Neutrophil (primary cell): ENCODE data around the gene GRIK4.

Source experiments
- H3K27ac ChIP-seq: fragments of 200-600 bp; sonication (generic); 2 replicates; pipeline ENCODE4 v1.5.1; 2016; ENCODE audit warnings: mild to moderate bottlenecking, moderate library complexity
- H3K27me3 ChIP-seq: fragments of 200-600 bp; sonication (generic); 2 replicates; pipeline ENCODE4 v1.6.0; 2016; ENCODE audit warnings: mild to moderate bottlenecking
- H3K36me3 ChIP-seq: fragments of 200-600 bp; sonication (generic); 2 replicates; pipeline ENCODE4 v1.5.1; 2017
- H3K4me1 ChIP-seq, 2 experiments: fragments of 200-600 bp in 1 of 2; sonication (generic) in 1 of 2; 1 replicate in 1 of 2; 2 replicates in 1 of 2; pipeline versions ENCODE4 v1.5.1 to v1.6.1; 2013 to 2016; ENCODE audit warnings: low read depth in 1 of 2, low read length in 1 of 2, mild to moderate bottlenecking in 1 of 2, moderate library complexity in 1 of 2; ENCODE audit not compliant: control insufficient read depth in 1 of 2, insufficient read depth in 1 of 2
- H3K4me3 ChIP-seq, 2 experiments: fragments of 200-600 bp in 1 of 2; sonication (generic) in 1 of 2; 1 replicate in 1 of 2; 2 replicates in 1 of 2; pipeline ENCODE4 v1.5.1; 2013 to 2016; ENCODE audit warnings: low read depth in 1 of 2, low read length in 1 of 2, mild to moderate bottlenecking in 1 of 2, moderate library complexity in 1 of 2
- H3K9me3 ChIP-seq: fragments of 200-600 bp; sonication (generic); 2 replicates; pipeline ENCODE4 v1.5.1; 2016
- CTCF ChIP-seq: fragments of 200-600 bp; sonication (generic); IDR thresholded peaks from 2 replicates; pipeline ENCODE4 v1.5.1; 2016; ENCODE audit warnings: antibody characterized with exemption

Gene GRIK4

DNA sequence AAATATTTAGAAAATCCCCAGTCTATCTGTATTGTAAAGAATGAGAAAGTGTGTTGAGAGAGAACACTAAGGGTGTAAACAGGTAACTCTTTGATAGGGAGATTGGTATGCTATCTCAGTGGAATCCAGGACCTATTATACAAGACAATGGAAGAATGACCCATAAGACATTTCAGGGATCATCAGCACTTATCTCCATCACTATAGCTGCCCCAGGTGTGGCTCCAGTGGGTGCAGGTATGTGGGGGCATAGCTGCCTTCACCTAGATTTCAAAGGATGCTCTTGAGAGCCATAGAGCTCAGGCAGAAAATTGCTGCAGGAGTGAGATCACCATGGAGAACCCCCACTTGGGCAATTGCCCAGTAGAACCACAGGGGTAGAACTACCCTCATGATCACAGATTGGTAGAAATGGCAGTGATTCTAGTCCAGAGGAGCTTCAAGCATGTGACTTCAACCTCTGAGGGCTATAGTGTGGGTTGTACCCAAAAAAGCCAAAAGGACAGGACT lies 260.1 kb downstream of the GRIK4 start:
- Histone ChIP-seq H3K27ac (no peak overlapping the region), H3K4me1 (no peaks in the 10 kb centered on the region), H3K27me3 (no peaks in the 10 kb centered on the region), H3K4me3 (no peak overlapping the region), H3K36me3 (no peaks in the 10 kb centered on the region), H3K9me3 (no peaks in the 10 kb centered on the region)
- TF ChIP-seq CTCF = no peak

DNA sequence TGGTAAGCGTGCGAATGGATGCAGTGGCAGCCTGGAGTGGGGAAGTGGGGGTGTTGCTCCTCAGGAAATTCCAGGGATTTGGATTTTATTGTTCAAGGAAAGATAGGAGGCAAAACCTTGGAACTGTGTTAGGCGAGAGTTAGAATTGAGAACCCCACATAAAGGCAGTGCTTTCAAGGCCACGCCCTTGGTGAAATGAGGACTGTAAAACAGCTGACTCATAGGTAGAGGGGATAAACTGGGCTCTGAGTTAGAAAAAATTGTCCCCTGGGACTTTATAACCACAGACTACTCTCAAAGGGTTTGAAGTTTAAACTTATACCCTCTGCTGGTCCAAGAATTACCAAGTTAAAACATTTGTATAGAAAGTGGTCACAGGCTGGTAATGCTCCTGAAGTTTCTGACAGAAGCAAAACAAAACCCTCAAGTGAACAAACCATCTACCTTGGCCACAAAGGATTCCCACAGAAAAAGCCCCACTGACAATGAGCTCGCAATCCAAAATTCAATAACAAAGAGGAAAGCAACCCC lies 262.0 kb downstream of the GRIK4 start:
- H3K27ac ChIP-seq = no peak overlapping the region
- no peaks in the 10 kb centered on the region for H3K4me1 ChIP-seq
- no peak overlapping the region for H3K4me3 ChIP-seq
- no peaks in the 10 kb centered on the region for H3K27me3 ChIP-seq
- no peaks in the 10 kb centered on the region for H3K36me3 ChIP-seq
- TF ChIP-seq CTCF = no peak
- H3K9me3 ChIP-seq = no peaks in the 10 kb centered on the region

DNA sequence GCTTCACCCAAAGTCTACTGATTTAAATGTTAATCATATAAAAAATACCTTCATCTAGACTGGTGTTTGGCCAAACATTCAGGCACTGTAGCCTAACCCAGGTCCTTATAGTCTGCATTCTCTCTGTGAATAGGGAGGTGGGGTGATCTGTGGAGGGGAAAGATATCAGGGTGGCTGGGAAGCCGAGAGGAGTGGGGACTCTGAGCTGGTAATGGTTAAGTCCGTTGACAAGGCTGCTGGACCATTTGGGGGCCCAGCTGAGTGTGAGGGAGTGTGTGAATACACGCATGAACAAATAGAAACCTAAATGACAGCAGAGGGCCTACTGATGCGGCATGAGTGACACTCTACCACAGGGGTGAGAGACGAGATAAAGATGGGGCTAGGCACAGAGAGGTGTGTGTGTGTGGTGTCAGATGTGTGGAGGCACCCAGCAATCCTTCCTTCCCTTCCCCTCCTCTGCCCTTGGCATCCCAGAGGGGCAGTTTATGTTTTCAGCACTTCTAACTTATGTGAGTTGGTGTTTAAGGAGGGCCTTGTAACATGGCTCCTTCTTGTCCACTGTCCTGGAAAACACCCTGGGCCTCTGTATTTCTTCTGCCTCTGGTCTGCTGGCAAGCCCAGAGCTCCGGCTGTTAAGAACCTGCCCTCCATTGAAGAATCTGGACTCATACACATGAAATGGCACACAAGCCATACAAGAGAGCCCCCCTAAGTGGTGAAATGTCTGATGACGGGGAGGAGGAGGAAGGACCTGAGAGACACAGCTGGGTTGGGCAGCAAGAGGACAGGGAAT lies 263.2 kb downstream of the GRIK4 start:
- no peaks in the 10 kb centered on the region for H3K4me1 ChIP-seq
- no peaks in the 10 kb centered on the region for H3K36me3 ChIP-seq
- H3K9me3 ChIP-seq = no peaks in the 10 kb centered on the region
- H3K27ac ChIP-seq = no peak overlapping the region
- no peak for TF ChIP-seq CTCF
- no peaks in the 10 kb centered on the region for H3K27me3 ChIP-seq
- no peak overlapping the region for H3K4me3 ChIP-seq

DNA sequence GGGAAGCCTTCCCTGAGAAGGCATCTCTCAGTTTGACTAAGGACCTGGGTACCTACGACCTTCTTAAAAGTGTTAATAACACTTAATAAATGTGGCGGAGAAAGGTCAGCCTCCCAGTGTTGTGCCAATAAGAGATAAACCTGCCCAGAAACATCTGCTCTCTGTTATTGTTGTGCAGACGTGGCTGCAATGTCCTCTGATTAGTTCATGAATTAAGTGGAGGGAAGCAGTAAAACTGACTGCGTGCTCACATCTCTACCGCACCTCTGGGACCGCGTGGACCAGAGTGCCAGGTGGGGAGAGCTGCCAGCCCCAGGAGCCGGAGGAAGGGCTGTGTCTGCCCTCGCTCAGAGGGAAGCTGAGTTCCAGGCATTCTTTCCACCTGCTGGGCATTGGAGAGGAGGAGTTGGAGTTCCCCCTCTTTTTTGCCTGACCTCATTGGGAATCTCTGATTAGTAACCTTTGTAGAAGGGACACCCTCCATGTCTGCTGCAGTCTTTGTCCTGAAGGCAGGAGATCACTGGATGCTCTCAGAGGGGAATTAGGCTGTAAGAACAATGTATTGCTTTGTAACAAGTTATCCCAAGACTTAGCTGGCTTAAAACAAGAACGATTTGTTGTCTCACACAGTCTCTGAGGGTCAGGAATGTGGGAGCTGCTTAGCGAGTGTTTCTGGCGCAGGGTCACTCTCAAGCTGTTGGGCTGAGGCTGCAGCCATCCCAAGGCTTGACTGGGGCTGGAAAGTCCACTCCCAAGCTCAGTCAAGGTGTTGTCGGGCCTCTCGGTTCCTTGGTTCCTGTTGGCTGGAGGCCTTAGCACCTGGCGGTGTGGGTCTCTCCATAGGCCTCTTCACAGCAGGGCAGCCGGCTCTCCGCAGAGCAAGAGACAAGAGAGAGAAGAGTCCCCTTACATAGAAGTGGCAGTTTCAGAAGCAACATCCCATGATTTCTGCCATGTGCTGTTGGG lies 264.7 kb downstream of the GRIK4 start:
- H3K9me3 ChIP-seq = no peaks in the 10 kb centered on the region
- no peak for TF ChIP-seq CTCF
- no peak overlapping the region for H3K27ac ChIP-seq
- H3K4me1 ChIP-seq = no peaks in the 10 kb centered on the region
- no peak overlapping the region for H3K4me3 ChIP-seq
- H3K27me3 ChIP-seq = no peaks in the 10 kb centered on the region
- no peaks in the 10 kb centered on the region for H3K36me3 ChIP-seq

DNA sequence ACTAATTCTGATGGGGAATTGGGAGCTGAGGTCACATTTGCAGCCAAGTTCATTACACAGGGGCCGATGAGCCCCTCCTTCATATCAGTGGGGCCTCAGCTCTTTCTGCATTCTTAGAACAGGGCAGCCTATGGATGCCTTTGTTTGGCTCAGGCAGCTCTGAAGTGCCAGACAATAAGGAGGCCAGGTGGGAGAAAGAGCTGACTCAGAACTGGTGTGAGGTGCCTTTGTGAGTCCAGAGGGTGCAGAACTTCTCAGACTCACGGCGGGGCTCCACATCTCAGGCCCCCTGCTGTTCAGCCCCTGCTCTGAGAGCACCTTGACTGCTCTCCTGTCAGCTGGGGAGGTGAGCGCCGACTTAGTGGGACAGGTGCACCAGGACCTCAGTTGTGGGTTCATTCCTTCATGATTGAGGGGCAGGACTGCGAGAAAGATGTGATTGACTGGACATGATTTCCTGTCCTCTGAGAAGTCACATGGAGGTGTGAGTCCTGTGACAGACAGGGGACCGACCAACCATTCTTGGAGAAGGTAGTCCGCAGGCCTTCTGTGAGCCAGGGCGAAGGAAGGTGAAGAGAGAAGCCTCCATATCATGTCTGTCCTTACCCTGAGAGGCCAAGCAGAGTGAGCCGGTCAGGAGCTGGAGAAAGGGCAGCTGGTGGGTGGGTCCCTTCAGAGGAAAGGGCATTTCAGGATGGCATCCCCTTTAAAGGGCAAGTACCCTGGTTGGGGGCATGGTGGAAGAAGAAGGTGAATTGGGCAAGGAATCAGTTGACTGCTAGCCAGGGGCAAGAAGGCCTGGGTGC lies 267.3 kb downstream of the GRIK4 start:
- no peak overlapping the region for H3K4me3 ChIP-seq
- no peaks in the 10 kb centered on the region for H3K9me3 ChIP-seq
- no peak overlapping the region for H3K27ac ChIP-seq
- H3K4me1 ChIP-seq = no peaks in the 10 kb centered on the region
- H3K27me3 ChIP-seq = peaks cover 14% of the 10 kb centered on the region
- H3K36me3 ChIP-seq = no peaks in the 10 kb centered on the region
- no peak for TF ChIP-seq CTCF
